Ishikawa (cell line): ENCODE measurements around the gene MAML2.

Source experiments
- CEBPB ChIP-seq: IDR thresholded peaks from 2 replicates; pipeline ENCODE4 v1.6.1; 2012
- CREB1 ChIP-seq: IDR thresholded peaks from 2 replicates; pipeline ENCODE4 v1.6.1; 2012; ENCODE audit warnings: low read depth
- EGR1 ChIP-seq: IDR thresholded peaks from 2 replicates; pipeline ENCODE4 v1.6.1; 2012
- EP300 ChIP-seq: IDR thresholded peaks from 2 replicates; pipeline ENCODE4 v1.6.1; 2012; ENCODE audit warnings: borderline replicate concordance
- FOXM1 ChIP-seq: IDR thresholded peaks from 2 replicates; pipeline ENCODE4 v1.6.1; 2012; ENCODE audit warnings: low read depth, borderline replicate concordance
- NFIC ChIP-seq: IDR thresholded peaks from 2 replicates; pipeline ENCODE4 v1.6.1; 2012
- RAD21 ChIP-seq: IDR thresholded peaks from 2 replicates; pipeline ENCODE4 v1.6.1; 2012; ENCODE audit warnings: low read depth
- REST ChIP-seq: IDR thresholded peaks from 2 replicates; pipeline ENCODE4 v1.6.1; 2012; ENCODE audit warnings: low read depth, mild to moderate bottlenecking
- TAF1 ChIP-seq: IDR thresholded peaks from 2 replicates; pipeline ENCODE4 v1.6.1; 2012; ENCODE audit warnings: low read depth, mild to moderate bottlenecking
- TCF12 ChIP-seq: IDR thresholded peaks from 2 replicates; pipeline ENCODE4 v1.6.1; 2012; ENCODE audit warnings: low read depth
- TEAD4 ChIP-seq: IDR thresholded peaks from 2 replicates; pipeline ENCODE4 v1.6.1; 2012
- YY1 ChIP-seq: IDR thresholded peaks from 2 replicates; pipeline ENCODE4 v1.6.1; 2012; ENCODE audit warnings: low read depth
- ZBTB7A ChIP-seq: IDR thresholded peaks from 2 replicates; pipeline ENCODE4 v1.6.1; 2012; ENCODE audit warnings: low read depth
- TF ChIP-seq, protein P1 (sequence below): IDR thresholded peaks from 2 replicates; pipeline ENCODE4 v1.6.1; 2012
- TF ChIP-seq, protein P2 (sequence below): IDR thresholded peaks from 2 replicates; pipeline ENCODE4 v1.6.1; 2012

Gene MAML2

GRCh38 chr11:96027021-96027420 is 316.0 kb downstream of the MAML2 start:
- TF ChIP-seq ZBTB7A: no peak

GRCh38 chr11:96026310-96026709 is 316.7 kb downstream of the MAML2 start:
- TF ChIP-seq, protein P1, sequence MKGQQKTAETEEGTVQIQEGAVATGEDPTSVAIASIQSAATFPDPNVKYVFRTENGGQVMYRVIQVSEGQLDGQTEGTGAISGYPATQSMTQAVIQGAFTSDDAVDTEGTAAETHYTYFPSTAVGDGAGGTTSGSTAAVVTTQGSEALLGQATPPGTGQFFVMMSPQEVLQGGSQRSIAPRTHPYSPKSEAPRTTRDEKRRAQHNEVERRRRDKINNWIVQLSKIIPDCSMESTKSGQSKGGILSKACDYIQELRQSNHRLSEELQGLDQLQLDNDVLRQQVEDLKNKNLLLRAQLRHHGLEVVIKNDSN: no peak
- TF ChIP-seq RAD21 (no peak), EGR1 (no peak), REST (no peak), TEAD4 (no peak), NFIC (no peak), FOXM1 (no peak), CEBPB (no peak)

DNA sequence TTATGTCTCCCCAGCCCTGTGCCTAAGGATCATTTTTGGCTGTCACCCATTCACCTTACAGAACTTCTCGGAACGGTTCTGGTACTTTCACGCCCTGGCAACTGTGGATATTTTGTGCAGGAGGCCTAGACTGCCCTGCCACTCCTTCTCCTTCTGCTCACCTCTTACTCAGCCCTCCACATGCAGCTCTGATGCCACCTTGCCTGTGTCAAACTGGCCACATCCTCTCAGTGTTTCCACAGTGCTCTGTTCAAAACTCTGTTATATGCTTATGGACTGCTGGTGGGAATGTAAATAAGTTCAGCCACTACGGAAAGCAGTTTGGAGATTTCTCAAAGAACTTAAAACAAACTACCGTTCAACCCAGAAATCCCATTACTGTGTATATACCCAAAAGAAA is 318.3 kb downstream of the MAML2 start:
- TF ChIP-seq, protein P1: no peak
- no peak for TF ChIP-seq CREB1
- no peak for TF ChIP-seq ZBTB7A
- TF ChIP-seq TEAD4: no peak
- TF ChIP-seq TAF1: no peak
- TF ChIP-seq RAD21: no peak
- TF ChIP-seq YY1: no peak
- no peak for TF ChIP-seq EP300
- no peak for TF ChIP-seq FOXM1
- no peak for TF ChIP-seq TCF12
- TF ChIP-seq, protein P2, sequence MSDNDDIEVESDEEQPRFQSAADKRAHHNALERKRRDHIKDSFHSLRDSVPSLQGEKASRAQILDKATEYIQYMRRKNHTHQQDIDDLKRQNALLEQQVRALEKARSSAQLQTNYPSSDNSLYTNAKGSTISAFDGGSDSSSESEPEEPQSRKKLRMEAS: no peak
- no peak for TF ChIP-seq REST
- TF ChIP-seq CEBPB: no peak
- no peak for TF ChIP-seq NFIC
- no peak for TF ChIP-seq EGR1

- TF ChIP-seq EGR1 (no peak), TCF12 (no peak), RAD21 (no peak)
Measured at GRCh38 chr11:96023275-96023674, 319.7 kb downstream of the MAML2 start.

GRCh38 chr11:96021901-96022650 is 320.9 kb downstream of the MAML2 start:
- TF ChIP-seq, protein P2: no peak
- no peak for TF ChIP-seq TAF1

GRCh38 chr11:96019810-96020747 is 322.9 kb downstream of the MAML2 start:
- no peak for TF ChIP-seq RAD21

GRCh38 chr11:96019281-96019680 is 323.7 kb downstream of the MAML2 start:
- TF ChIP-seq ZBTB7A: no peak
- no peak for TF ChIP-seq CREB1
- no peak for TF ChIP-seq FOXM1
- no peak for TF ChIP-seq EP300
- TF ChIP-seq, protein P1: no peak
- no peak for TF ChIP-seq TCF12
- no peak for TF ChIP-seq EGR1
- TF ChIP-seq TEAD4: no peak
- TF ChIP-seq, protein P2: no peak
- no peak for TF ChIP-seq NFIC
- no peak for TF ChIP-seq REST
- TF ChIP-seq RAD21: no peak
- TF ChIP-seq TAF1: no peak
- TF ChIP-seq CEBPB: no peak
- TF ChIP-seq YY1: no peak
